GM13976 (cell line): ENCODE data around the gene SENP8.
"Not testable (repeated sequence)": the region's sequence is repeated elsewhere in the genome, so short reads cannot be mapped to it uniquely, and the experiment has no call there.

ENCODE experiments used
- DNase-seq: peaks from one replicate; pipeline ENCODE4 v3.0.0; 2012; ENCODE audit warnings: low spot score
- CTCF ChIP-seq: IDR thresholded peaks from 2 replicates; pipeline ENCODE4 v1.5.1; 2012; ENCODE audit warnings: borderline replicate concordance, mild to moderate bottlenecking; ENCODE audit not compliant: insufficient read depth; ENCODE audit errors: extremely low read depth, missing control alignments, control extremely low read depth
- in situ Hi-C: fragments of 300-500 bp; cut with MboI; formaldehyde crosslinking; loops from one replicate; pipeline ENCODE4 v1.12.0; 2022; ENCODE audit warnings: low sequenced_read_pairs, mixed read lengths, inconsistent platforms; ENCODE audit not compliant: unreplicated experiment

Gene SENP8

GRCh38 chr15:72098040-72098439, 20.2 kb upstream of the SENP8 start:
- in situ Hi-C loops: no loop called here
- no peak for DNase-seq
- TF ChIP-seq CTCF: no peak

GRCh38 chr15:72099155-72099554, 19.0 kb upstream of the SENP8 start:
- in situ Hi-C loops: no loop called here
- no peak for DNase-seq
- TF ChIP-seq CTCF: no peak

- in situ Hi-C loops, DNase-seq: not testable (repeated sequence)
These were observed 17.7 kb upstream of the SENP8 start for GRCh38 chr15:72100551-72100950.

GRCh38 chr15:72105111-72105510, 13.1 kb upstream of the SENP8 start:
- no peak for TF ChIP-seq CTCF
- in situ Hi-C loops: no loop called here
- DNase-seq: no peak

GRCh38 chr15:72106068-72106467, 12.1 kb upstream of the SENP8 start:
- TF ChIP-seq CTCF: no peak
- DNase-seq: no peak
- in situ Hi-C loops: no loop called here

- in situ Hi-C loops: no loop called here
- DNase-seq: no peak
- no peak for TF ChIP-seq CTCF
These were observed 7.8 kb upstream of the SENP8 start for GRCh38 chr15:72110355-72110754.

- in situ Hi-C loops: no loop called here
- no peak for DNase-seq
- no peak for TF ChIP-seq CTCF
These were observed 6.1 kb upstream of the SENP8 start for GRCh38 chr15:72112116-72112515.
